Measurements from ENCODE around the gene LRCOL1.

DNA sequence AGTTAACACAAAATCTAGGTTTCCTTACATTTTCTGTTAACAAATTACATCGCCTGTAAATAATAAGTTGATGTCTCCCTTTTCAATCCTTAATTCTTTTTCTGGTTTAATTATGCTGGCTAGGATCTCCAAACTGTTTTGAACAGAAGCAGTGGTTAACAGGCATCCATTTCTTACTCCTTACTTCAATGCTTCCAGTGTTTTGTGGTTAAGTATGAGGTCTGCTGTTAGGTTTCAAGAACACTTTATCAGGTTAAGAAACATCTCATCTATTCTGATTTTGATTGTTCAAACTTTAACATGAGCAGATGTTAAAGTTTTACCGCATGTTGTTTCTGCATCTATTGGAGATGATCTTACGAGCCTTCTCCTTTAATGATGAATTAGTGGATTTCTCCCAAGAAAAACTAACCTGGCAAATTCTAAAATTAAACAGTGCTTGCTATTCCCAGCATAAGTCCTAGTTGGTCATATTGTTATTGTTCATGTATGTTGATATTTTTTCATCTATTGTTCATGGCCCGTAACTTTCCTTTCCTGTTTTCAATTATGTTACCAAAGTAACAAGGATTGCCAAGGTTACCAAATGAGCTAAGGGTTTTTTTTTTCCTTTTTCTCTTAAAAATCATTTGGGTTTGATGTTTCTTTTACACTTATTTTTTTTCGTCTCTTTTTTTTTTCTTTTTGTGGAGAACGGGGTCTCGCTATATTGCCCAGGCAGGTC, 43.3 kb upstream of the LRCOL1 start:
- TF ChIP-seq POLR2AphosphoS5 (IDR thresholded peaks at IDR 0.05; ENCODE audit: low read depth, low read length) (no peak), POLR2A (IDR thresholded peaks at IDR 0.05; ENCODE audit: low read depth, low read length) (no peak)
